ENCODE data around the gene SUPT16H. TPM values are rescaled to one million over a fixed set of nuclear protein-coding genes. Genes with fewer than 3 reads are reported as not detected.
A peak's percentile ranks its signal among the peaks of the same experiment; 100 is the strongest.

The SUPT16H gene
- total RNA-seq (2014; rRNA removed; shearing (Covaris generic)), result 195 and 216 TPM in 2 replicates

GRCh38 chr14:21383848-21384493 is at the start of gene SUPT16H:
TSS of gene SUPT16H (minus strand) at chr14:21384019. CDS start at chr14:21383927, 92 bp downstream.
- Histone ChIP-seq H3K27me3 (no peaks in the 10 kb centered on the region), H3K36me3 (peaks cover 43% of the 10 kb centered on the region), H3K4me3 (peak within 1 kb of the TSS; percentile 91), H3K4me1 (peaks cover 13% of the 10 kb centered on the region), H3K9me3 (replicated peaks) (no peaks in the 10 kb centered on the region), H3K27ac (peak within 1 kb of the TSS; percentile 96)
- peak; percentile 97 to 98 for DNase-seq

- H3K9me3 ChIP-seq (replicated peaks), result no peaks in the 10 kb centered on the region
- peaks cover 47% of the 10 kb centered on the region for H3K36me3 ChIP-seq
Observed at GRCh38 chr14:21431126-21431525, 47.3 kb upstream of the SUPT16H start.

GRCh38 chr14:21428930-21429329 is 45.1 kb upstream of the SUPT16H start:
- no peak for DNase-seq
- Histone ChIP-seq H3K4me3 (no peak overlapping the region), H3K36me3 (peaks cover 66% of the 10 kb centered on the region), H3K9me3 (replicated peaks) (no peaks in the 10 kb centered on the region), H3K27ac (no peak overlapping the region), H3K4me1 (no peaks in the 10 kb centered on the region), H3K27me3 (no peaks in the 10 kb centered on the region)

More at GRCh38 chr14:21431126-21431525, 47.3 kb upstream of the SUPT16H start:
- Histone ChIP-seq H3K27ac (no peak overlapping the region), H3K4me1 (peaks cover 2% of the 10 kb centered on the region; the same call in 1 of the 2 replicates), H3K4me3 (no peak overlapping the region), H3K27me3 (no peaks in the 10 kb centered on the region)
- no peak for DNase-seq

- no peak for DNase-seq
- no peak overlapping the region for H3K4me3 ChIP-seq
- H3K4me1 ChIP-seq, result no peaks in the 10 kb centered on the region
- peaks cover 81% of the 10 kb centered on the region for H3K36me3 ChIP-seq
- H3K9me3 ChIP-seq (replicated peaks), result no peaks in the 10 kb centered on the region
- no peaks in the 10 kb centered on the region for H3K27me3 ChIP-seq
- H3K27ac ChIP-seq, result no peak overlapping the region
Observed at GRCh38 chr14:21426692-21427091, 42.9 kb upstream of the SUPT16H start.

GRCh38 chr14:21419528-21419927 is 35.7 kb upstream of the SUPT16H start:
- Histone ChIP-seq H3K27ac (no peak overlapping the region), H3K4me1 (no peaks in the 10 kb centered on the region), H3K9me3 (replicated peaks) (no peaks in the 10 kb centered on the region), H3K27me3 (no peaks in the 10 kb centered on the region), H3K36me3 (peaks cover 77% of the 10 kb centered on the region), H3K4me3 (no peak overlapping the region)
- no peak for DNase-seq

GRCh38 chr14:21415329-21415728 is 31.5 kb upstream of the SUPT16H start:
- no peaks in the 10 kb centered on the region for H3K9me3 ChIP-seq (replicated peaks)
- H3K36me3 ChIP-seq, result peaks cover 75% of the 10 kb centered on the region
- H3K27ac ChIP-seq, result no peak overlapping the region
- no peaks in the 10 kb centered on the region for H3K27me3 ChIP-seq
- H3K4me3 ChIP-seq, result no peak overlapping the region
- no peak for DNase-seq
- no peaks in the 10 kb centered on the region for H3K4me1 ChIP-seq

- Histone ChIP-seq H3K27me3 (no peaks in the 10 kb centered on the region), H3K36me3 (peaks cover 76% of the 10 kb centered on the region), H3K27ac (no peak overlapping the region), H3K4me1 (no peaks in the 10 kb centered on the region), H3K9me3 (replicated peaks) (no peaks in the 10 kb centered on the region), H3K4me3 (no peak overlapping the region)
- DNase-seq, result no peak
Observed at GRCh38 chr14:21414137-21414631, 30.4 kb upstream of the SUPT16H start.

GRCh38 chr14:21408147-21408546 is 24.3 kb upstream of the SUPT16H start:
- no peak overlapping the region for H3K4me3 ChIP-seq
- H3K4me1 ChIP-seq, result no peaks in the 10 kb centered on the region
- no peaks in the 10 kb centered on the region for H3K27me3 ChIP-seq
- no peak for DNase-seq
- H3K36me3 ChIP-seq, result peaks cover 91% of the 10 kb centered on the region
- H3K27ac ChIP-seq, result no peak overlapping the region
- H3K9me3 ChIP-seq (replicated peaks), result no peaks in the 10 kb centered on the region

GRCh38 chr14:21406213-21406612 is 22.4 kb upstream of the SUPT16H start:
- Histone ChIP-seq H3K4me1 (no peaks in the 10 kb centered on the region), H3K4me3 (no peak overlapping the region), H3K9me3 (replicated peaks) (no peaks in the 10 kb centered on the region), H3K27me3 (no peaks in the 10 kb centered on the region), H3K27ac (no peak overlapping the region), H3K36me3 (peaks cover 92% of the 10 kb centered on the region)
- DNase-seq, result no peak

GRCh38 chr14:21405097-21405496 is 21.3 kb upstream of the SUPT16H start:
- Histone ChIP-seq H3K27ac (no peak overlapping the region), H3K27me3 (no peaks in the 10 kb centered on the region), H3K9me3 (replicated peaks) (no peaks in the 10 kb centered on the region), H3K36me3 (peaks cover 89% of the 10 kb centered on the region), H3K4me3 (no peak overlapping the region), H3K4me1 (no peaks in the 10 kb centered on the region)
- DNase-seq, result no peak

GRCh38 chr14:21399311-21399870 is 15.6 kb upstream of the SUPT16H start:
- no peak overlapping the region for H3K27ac ChIP-seq
- no peak overlapping the region for H3K4me3 ChIP-seq
- H3K36me3 ChIP-seq, result peaks cover 85% of the 10 kb centered on the region
- no peaks in the 10 kb centered on the region for H3K27me3 ChIP-seq
- no peaks in the 10 kb centered on the region for H3K9me3 ChIP-seq (replicated peaks)
- no peak for DNase-seq
- H3K4me1 ChIP-seq, result no peaks in the 10 kb centered on the region

GRCh38 chr14:21398901-21399300 is 15.1 kb upstream of the SUPT16H start:
- DNase-seq, result no peak
- Histone ChIP-seq H3K4me1 (no peaks in the 10 kb centered on the region), H3K9me3 (replicated peaks) (no peaks in the 10 kb centered on the region), H3K36me3 (peaks cover 88% of the 10 kb centered on the region), H3K27me3 (no peaks in the 10 kb centered on the region), H3K4me3 (no peak overlapping the region), H3K27ac (no peak overlapping the region)

GRCh38 chr14:21395450-21395849 is 11.6 kb upstream of the SUPT16H start:
- no peaks in the 10 kb centered on the region for H3K9me3 ChIP-seq (replicated peaks)
- H3K4me1 ChIP-seq, result no peaks in the 10 kb centered on the region
- H3K27me3 ChIP-seq, result no peaks in the 10 kb centered on the region
- no peak overlapping the region for H3K27ac ChIP-seq
- no peak overlapping the region for H3K4me3 ChIP-seq
- DNase-seq, result no peak
- peaks cover 89% of the 10 kb centered on the region for H3K36me3 ChIP-seq

- no peak overlapping the region for H3K4me3 ChIP-seq
- H3K27ac ChIP-seq, result no peak overlapping the region
- H3K4me1 ChIP-seq, result peaks cover 13% of the 10 kb centered on the region
- H3K36me3 ChIP-seq, result peaks cover 44% of the 10 kb centered on the region
- H3K27me3 ChIP-seq, result no peaks in the 10 kb centered on the region
- no peaks in the 10 kb centered on the region for H3K9me3 ChIP-seq (replicated peaks)
- peak; percentile 18 for DNase-seq
Observed at GRCh38 chr14:21385188-21385904, 1.5 kb upstream of the SUPT16H start.

GRCh38 chr14:21384494-21384851 is 654 bp upstream of the SUPT16H start:
- no peak for DNase-seq
- H3K9me3 ChIP-seq (replicated peaks), result no peaks in the 10 kb centered on the region
- peak overlapping the region; percentile 96 for H3K27ac ChIP-seq
- H3K27me3 ChIP-seq, result no peaks in the 10 kb centered on the region
- H3K4me3 ChIP-seq, result peak overlapping the region; percentile 91
- peaks cover 45% of the 10 kb centered on the region for H3K36me3 ChIP-seq
- H3K4me1 ChIP-seq, result peaks cover 13% of the 10 kb centered on the region

Measured in SJCRH30 (cell line).